ENCODE data around the gene ZNF597.

The ZNF597 gene

GRCh38 chr16:3481696-3482658, 38.7 kb upstream of the ZNF597 start:
- TF ChIP-seq, protein P1, sequence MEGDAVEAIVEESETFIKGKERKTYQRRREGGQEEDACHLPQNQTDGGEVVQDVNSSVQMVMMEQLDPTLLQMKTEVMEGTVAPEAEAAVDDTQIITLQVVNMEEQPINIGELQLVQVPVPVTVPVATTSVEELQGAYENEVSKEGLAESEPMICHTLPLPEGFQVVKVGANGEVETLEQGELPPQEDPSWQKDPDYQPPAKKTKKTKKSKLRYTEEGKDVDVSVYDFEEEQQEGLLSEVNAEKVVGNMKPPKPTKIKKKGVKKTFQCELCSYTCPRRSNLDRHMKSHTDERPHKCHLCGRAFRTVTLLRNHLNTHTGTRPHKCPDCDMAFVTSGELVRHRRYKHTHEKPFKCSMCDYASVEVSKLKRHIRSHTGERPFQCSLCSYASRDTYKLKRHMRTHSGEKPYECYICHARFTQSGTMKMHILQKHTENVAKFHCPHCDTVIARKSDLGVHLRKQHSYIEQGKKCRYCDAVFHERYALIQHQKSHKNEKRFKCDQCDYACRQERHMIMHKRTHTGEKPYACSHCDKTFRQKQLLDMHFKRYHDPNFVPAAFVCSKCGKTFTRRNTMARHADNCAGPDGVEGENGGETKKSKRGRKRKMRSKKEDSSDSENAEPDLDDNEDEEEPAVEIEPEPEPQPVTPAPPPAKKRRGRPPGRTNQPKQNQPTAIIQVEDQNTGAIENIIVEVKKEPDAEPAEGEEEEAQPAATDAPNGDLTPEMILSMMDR (IDR thresholded peaks at IDR 0.05; ENCODE audit: control extremely low read depth, extremely low read depth, low read depth, missing control alignments), result no peak
- ChIA-PET POLR2A (no interaction called here), CTCF (no interaction called here)
- no peak for DNase-seq (ENCODE audit: extremely low spot score)

DNA sequence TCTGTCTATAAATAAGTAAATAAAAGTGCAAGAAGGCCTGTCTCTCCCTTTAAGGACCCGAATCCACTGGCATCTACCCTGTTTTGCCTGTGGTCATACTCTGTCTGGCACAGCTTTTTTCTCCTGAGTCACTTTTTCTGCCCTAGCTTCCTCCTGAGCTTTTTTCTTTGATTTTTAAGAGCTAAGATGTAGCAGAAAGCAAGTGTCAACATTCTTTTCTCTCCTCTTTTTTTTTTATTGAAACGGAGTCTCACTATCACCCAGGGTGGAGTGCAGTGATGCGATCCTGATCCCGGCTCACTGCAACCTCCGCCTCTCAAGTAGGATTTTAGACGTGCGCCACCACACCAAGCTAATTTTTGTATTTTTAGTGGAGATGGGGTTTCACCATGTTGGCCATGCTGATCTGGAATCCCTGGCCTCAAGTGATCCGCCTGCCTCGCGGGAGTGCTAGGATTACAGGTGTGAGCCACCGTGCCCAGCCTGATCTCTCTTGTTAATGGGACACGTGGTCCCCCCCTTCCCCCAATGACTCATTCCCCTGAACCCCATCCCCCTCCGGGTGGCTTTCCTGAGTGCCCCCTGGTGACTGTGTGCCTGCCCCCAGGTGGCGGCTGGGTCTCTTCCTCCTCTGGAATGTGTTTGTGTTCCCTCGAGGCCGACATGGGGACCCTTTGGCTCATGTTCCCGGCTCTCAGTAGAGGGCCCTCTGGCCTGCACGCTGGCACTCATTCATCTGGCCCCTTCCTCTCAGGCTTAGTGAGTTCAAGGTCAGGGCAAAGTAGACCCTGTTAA, 37.8 kb upstream of the ZNF597 start:
- CTCF ChIA-PET, result no interaction called here
- TF ChIP-seq, protein P1 (IDR thresholded peaks at IDR 0.05; ENCODE audit: control extremely low read depth, extremely low read depth, low read depth, missing control alignments), result no peak
- no peak for DNase-seq (ENCODE audit: extremely low spot score)
- POLR2A ChIA-PET, result no interaction called here

DNA sequence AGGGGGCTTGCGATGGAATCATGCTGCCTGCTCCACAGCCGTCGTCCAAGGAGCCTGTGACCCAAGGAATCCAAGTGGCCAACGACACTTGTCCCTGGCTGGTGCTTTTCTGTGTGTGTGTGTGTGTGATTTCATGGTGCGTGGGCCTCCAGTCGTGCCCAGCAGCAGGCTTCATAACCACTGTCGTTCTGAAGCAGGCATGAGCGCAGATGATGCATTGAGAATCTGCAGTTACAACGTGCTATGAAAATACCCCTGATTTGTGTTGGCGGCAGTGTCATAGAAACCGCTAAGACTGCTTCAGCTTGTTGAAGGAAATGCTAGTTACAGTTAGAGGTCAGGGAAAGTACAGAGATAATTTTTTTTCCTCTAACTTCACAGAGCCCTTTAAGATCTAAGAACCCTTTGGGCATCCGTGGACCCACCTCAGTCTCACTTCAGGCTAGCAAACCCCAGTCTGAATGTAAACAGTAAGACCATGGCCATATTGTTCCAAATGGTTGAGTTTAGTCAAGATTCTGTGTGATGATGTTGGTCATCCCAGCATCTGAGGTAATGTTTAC, 36.4 kb upstream of the ZNF597 start:
- TF ChIP-seq, protein P1 (IDR thresholded peaks at IDR 0.05; ENCODE audit: control extremely low read depth, extremely low read depth, low read depth, missing control alignments), result no peak
- CTCF ChIA-PET, result no interaction called here
- POLR2A ChIA-PET, result no interaction called here
- no peak for DNase-seq (ENCODE audit: extremely low spot score)

DNA sequence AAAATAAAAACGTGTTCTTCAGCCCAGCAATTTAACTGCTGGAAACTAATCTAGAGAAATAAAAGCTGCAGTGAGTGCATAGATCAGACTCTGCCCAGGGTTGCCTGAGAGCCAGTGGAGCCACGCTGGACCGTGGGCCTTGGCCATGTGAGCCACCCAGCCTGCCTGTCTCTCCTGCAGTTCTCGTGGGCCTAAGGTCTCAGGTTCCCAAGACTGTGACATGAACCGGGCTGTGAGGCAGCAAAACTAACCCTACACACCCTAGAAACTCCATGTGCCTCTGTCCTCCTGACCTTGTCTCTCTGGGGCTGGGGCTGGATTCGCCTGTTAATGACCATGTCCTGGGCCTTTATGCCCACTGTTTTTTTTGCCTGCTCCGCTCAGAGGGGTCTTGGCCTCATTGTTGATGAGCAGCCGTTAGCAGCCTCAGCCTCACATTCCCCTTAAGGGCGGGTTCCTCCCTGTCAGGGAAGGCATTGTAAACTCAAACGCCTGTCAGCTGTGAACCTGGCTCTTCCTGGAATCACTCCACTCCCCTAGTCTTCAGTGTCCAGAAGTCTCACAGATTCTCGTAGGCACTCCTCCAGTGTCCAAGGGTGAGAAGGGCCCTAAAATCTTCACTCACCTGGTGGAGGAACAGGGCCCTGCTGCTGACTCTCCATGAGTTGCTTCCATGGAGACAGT, 35.1 kb upstream of the ZNF597 start:
- TF ChIP-seq, protein P1 (IDR thresholded peaks at IDR 0.05; ENCODE audit: control extremely low read depth, extremely low read depth, low read depth, missing control alignments), result no peak
- ChIA-PET CTCF (no interaction called here), POLR2A (no interaction called here)
- no peak for DNase-seq (ENCODE audit: extremely low spot score)

DNA sequence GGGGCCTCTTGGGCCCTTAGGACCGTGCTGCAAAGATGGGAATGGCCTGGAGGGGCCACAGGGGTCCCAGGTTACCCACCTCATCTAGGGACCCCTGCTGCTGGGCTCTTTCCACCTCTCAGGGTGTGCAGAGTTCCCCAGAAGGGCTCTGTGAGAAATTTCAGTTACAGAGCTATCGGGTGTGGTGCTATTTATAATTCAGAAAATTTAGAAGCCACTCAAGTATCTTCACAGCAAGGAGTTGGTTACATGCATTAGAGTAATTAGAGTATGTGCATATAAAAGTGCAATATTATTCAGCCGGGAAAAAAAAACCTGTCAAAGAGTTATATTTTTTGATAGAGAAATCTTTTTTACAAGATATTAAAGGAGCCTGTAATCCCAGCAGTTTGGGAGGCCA, 33.1 kb upstream of the ZNF597 start:
- TF ChIP-seq, protein P1 (IDR thresholded peaks at IDR 0.05; ENCODE audit: control extremely low read depth, extremely low read depth, low read depth, missing control alignments), result no peak
- POLR2A ChIA-PET, result interaction anchor here (0.5 kb wide), 1 partner anchor 15 kb away, joined by 3 read pairs; no protein-coding TSS in a partner anchor
- CTCF ChIA-PET, result no interaction called here
- no peak for DNase-seq (ENCODE audit: extremely low spot score)

Data from GM10248 (cell line).